Suppressor macrophage (primary cell): ENCODE data around the gene GATD1.

ENCODE experiments used
- DNase-seq, 4 experiments: peaks; one replicate each; pipeline ENCODE4 v3.0.0-alpha.2; 2020 to 2022

The GATD1 gene

DNA sequence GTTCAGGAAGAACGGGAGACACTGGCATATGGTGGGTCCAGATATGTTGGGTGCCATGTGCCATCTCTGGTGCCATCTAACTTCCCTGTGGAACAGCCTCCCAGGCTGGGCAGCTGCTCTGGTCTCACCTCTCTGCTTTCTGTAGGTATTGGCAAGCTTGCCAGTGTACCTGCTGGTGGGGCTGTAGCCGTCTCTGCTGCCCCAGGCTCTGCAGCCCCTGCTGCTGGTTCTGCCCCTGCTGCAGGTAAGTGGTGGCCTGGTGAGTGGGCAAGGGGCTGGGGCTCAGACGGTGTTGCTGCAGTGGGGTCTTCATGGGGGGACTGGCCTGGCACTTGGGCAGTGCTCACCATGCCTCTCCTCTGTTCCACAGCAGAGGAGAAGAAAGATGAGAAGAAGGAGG lies 35.1 kb upstream of the GATD1 start:
- DNase-seq: no peak

DNA sequence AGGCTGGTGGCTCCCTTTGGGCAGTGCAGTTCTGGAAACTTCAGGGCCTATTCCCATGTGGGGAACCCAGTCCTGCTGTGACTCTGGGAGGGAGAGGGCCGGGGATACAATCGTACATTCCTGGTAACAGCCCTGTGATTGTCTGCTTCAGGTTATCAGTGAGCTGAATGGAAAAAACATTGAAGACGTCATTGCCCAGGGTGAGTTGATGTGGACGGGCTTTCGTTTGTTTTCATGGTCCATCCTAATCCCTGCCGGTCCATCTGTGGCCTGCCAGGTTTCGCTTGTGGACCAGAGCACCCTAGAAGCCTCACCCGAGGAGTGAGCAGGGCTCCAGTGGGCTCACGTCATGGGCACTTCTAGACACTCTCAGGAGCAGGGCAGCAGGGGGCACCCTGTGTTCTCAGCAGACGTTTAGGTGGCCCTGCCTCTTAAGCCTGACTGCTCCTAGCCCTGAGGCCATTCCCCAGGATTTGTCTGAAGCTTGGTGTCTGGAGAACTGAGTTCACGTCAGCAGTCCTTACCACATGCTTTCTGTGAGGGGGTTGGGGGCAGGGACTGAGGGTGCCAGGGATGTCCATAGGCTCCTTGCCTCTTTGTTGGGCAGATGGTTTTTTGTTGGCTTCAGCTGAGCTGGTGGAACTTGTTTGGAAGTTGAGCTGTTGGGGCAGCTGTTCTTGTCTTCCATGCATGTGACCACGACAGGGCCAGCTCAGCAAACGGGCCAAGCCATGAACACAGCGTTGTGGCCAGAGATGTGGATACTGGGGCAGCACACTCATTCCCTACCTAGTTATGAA lies 34.4 kb upstream of the GATD1 start:
- DNase-seq: peak in 2 of 4 experiments; percentile 39 to 47

DNA sequence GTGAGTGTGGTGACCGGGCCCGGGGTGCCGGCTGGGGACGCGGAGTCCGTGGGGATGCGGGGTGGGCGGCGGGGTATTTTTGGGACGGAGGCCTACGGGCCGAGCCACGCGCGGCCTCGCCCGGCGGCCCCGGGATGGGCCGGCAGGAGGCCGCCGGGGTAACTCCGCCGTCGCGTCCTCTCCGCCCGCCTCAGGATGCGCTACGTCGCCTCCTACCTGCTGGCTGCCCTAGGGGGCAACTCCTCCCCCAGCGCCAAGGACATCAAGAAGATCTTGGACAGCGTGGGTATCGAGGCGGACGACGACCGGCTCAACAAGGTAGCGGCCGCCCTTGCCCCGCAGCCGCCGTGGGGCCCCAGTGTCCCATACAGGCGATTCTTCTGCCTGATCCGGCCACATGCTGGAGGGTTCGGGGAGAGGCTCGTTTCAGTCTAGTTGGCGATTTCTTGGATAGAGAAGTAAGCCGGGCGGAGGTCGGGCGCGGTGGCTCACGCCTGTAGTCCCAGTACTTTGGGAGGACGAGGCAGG lies 32.8 kb upstream of the GATD1 start:
- peak in 2 of 4 experiments; percentile 40 to 59 for DNase-seq

DNA sequence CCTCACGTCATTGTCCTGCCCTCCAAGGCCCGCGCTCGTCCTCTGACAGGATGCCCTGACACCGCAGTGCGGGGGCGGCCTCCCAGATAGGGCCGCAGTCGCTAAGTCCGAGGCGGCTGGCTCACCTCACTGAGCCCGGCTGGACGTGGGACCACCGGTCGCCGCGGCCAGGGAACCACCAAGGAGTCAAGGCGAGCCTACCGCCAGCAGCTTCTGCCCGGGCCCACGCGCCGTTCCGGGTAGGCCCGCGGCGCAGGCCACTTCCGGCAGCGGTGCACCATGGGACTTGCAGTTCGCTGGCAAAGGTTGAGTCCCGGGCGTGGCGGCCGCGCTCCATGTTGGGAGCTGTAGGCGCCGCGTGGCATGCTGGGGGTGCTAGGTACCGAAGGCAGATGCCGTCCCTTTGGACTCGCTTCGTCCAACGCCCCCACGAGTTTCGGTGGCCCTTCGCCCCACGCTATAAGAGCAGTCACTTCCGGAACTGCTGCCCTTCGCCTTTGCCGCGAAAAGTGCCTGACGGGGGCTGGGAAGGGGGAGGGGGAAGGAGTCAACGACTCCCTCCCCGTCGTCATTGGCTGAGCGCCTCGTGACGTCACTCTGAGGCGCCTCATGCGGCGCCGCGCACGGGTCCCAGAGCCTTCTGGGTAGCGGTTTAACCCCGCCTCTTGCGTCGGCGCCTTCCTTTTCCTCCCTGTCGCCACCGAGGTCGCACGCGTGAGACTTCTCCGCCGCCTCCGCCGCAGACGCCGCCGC lies 32.2 kb upstream of the GATD1 start, which contains the start of gene RPLP2:
Gene RPLP2, plus strand, starts transcription at position 681 of the 753 bp plus-strand sequence. CDS start 268 bp downstream, outside the sequence.
- peak; percentile 99 for DNase-seq

DNA sequence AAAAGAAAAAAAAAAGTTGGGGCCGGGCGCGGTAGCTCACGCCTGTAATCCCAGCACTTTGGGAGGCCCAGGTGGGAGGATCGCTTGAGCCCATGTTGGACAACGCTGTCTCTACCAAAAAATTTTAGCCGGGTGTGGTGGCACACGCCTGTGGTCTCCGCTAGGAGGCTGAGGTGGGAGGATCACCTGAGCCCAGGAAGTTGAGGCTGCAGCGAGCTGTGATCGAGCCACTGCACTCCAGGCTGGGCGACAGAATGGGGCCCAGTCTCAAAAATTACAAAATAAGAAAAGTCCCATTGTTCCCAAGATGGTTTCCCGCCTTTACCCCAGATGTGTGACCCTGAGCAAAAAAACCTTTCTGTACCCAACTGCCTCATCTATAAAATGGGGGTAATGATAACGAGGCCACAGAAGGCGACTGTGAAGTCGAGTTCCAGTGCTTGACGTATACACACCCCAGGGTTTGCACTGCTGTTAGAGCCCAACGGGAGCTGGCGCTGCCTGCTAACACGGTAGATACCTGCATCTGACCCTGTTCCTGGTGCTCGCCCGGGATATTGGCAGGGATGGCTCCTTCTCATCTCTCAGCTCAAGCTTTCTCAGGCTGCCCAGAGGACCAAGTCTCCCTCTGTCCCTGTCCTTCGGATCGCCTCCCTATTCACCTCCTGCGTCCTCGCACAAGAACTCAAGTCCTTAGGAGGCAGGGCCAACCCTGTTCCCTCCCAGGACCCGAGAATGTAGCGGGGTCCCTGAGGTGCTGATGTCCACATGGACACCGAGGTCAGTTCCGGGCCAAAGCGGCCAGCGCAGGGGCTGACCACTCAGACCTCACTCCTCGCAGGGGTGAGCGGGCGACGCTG lies 31.4 kb upstream of the GATD1 start:
- no peak for DNase-seq

DNA sequence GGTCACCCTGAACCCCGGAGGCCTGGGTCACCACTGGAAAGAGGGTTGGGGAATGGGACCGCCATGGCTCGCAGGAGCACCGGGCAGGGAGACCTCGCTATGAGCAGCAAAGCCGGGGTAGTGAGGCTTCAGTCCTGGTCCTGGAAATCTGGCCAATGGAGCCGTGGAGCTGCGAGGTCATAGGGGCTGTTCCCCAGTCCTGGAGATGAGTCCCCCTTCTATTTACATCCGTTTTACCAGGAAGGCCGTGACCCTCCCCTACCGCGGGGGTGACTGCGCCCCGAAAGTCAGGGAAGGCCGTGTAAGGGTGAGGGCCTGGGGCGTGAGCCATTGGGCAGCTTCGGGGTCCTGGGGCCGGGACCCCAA lies 27.3 kb upstream of the GATD1 start:
- no peak for DNase-seq

DNA sequence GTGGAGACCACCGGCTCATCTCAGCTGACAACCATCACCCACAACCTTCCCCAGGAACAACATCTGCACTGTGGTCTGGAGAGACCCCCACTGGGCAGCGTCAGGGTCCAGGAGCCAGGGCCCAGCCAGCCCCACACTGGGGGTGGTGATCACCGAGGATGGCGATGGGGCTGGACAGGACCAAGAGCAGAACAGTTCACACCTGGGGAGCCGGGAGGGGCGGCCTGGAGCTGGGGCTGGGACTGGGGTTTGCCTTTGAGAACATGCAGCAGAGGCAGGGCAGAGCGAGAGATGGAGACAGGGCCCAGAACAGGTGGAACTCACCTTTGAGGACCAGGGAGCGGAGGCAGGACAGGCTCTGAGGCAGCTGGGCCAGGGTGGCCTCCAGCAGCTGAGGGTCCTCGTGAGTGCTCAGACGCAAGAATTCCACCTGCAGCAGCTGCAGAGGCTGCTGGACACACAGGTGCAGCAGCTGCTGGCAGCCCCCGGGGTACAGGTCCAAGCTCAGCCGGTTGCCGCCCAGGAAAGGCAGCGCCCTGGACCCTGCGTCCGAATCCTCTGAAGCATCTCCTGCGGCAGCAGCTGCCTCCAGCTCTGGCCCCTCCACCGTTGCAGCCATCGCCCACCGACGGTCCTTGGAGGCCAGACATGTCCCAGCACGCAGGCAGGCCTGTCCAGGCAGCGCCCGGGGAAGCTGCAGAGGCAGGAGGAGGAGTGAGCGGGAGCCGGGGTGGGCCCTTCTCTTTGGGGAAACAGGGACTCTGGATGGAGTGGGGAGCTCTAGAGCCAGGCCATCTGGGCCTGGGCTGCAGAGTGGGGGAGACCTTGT lies 26.7 kb upstream of the GATD1 start:
- peak in 1 of 4 experiments; percentile 23 for DNase-seq

DNA sequence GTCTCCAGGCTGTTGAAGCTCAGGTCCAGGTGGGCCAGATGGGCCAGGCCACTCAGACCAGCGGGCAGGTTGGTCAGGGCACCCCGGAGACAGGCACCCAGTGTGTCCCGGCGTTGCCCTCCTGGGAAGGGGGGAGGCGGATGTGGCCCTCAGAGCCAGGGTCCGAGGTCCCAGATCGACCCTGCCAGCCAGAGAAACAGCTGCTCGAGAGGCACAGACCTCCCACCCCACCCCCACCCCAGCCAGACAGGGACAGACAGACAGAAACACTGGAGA lies 26.1 kb upstream of the GATD1 start:
- no peak for DNase-seq

DNA sequence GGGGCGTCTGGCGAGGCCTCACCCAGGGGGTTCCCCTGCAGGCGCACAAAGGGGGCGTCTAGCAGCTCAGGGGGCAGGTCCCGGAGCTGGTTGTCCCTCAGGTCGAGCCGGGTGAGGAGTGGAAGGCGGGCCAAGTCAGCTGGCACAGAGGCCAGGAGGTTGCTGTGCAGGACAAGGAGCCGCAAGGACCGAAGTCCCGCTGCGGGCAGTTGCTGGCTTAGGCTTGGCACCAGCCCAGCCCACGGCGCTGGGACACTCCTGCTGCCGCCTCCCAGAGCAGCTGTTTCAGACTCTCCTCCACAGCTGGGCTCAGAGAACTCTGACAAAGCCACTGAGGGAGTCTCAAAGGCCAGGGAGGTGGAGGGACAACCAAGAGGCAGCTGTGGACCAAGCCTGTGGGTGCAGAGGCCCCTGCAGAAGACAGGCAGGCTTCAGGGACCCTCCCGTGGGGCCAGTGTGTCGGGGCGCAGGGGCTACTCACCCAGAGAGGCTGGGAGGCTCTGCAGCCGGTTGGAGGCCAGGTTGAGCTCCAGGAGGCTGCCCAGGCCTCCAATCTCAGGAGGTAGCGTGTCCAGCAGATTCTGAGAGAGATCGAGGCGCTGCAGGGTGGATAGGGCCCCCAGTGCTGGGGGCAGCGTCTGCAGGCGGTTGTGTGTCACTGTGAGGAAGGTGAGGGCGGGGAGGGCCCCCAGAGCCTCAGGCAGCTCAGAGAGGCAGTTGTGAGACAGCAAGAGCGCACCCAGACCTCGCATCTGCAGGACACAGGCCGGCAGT lies 25.6 kb upstream of the GATD1 start:
- no peak for DNase-seq

DNA sequence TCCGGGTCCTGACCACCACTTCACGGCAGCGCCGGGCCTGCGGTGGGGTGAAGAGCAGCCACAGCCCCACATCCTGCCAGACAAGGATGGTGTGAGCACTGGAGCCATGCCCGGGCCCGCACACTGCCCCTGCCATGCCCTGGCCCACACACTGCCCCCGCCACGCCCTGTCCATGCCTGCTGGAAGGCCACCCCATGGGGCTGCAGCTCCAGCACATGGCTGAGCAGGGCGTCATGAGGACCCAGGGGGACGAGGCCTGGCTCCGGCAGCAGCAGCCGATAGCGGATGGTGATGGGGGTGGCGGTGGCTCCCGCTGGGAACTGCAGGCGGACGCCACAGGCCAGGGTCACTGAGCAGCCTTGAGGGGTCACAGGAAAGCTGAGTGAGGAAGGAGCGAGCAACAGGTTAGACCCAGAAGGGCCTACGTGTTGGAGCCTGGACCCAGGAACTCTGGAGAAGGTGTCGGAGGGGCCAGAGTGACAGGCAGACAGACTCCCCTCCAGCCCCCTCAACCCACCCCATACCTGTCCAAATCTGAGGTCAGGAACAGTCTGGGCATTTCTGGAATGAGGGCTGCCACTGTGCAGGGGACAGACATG lies 24.8 kb upstream of the GATD1 start:
- no peak for DNase-seq

DNA sequence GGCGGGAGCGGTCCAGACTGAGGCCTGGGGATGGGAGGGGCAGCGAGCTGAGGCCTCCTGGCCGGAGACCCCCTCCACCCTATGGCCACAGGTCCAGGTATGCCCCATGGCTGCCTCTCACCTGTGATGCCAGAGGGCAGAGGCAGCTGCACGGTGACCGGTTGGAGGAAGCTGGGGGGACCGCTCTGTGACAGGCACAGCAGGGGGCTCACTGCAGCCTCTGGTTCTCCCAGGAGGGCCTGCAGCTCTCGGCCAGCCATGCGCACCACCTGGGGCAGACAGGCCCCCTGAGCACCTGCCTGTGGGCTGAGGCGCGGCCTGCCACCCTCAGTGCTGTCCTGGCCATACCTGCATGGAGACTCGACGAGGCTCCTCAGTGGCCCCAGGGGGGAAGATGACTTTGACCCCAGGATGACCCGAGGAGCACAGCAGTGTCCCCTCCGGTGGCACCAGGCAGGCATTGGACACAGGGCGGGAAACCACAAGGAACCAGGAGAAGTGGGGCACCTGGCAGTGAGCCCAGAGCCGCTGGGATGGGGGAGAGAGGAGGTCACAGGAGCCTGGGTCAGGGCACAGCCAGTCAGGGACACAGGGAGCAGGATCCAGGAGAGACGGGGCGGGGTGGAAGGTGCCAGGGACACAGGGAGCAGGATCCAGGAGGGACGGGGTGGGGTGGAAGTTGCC lies 24.0 kb upstream of the GATD1 start:
- no peak for DNase-seq

DNA sequence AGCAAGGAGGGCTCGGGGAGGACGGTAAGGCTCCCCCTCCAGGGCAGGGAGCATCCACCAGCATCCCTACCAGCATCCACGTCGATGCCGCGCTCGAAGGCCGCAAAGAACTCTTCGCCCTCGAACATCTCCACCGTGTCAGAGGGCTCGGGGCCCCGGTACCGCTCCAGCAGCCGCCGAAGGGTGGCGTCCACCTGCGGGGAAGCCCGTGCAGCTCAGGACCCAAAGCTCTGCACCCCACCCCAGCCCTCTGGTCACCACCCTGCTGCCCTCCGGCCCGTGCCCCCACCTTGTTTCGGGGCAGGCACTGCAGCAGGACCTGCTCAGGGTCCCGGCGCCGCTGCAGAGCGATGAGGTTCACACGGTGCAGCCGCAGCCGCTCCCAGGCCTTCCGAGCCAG lies 23.2 kb upstream of the GATD1 start:
- no peak for DNase-seq

DNA sequence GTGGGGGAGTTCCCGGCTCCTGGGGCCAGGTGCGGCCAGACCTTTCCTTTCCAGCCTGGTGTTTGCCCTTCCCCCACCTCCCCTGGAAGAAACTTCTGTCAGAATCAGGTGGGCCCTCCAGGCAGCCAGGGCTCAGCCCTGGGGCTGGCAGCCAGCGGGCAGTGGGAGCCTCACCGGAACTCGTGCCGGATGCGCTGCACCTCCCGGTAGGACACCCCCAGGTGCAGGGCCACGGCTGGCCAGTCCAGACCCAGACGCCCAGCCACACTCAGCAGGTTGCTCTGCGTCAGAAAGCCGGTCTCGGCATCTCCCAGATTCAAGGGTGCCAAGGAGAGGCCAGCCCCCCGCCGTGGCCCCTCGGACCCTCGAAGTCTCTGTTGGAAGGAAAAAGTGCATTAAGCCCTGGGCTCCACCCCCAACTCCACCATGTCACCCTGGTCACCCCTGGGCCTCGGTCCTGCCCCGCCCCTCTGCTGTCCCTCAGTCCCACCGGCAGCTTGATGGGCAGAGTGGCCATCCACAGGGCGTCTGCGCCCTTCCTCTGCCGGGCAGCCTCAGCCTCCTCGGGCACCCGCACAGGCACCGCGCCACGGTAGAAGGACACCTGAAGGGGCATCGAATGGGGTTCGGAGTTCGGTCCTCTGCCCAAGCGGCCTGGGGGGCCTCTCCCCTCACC lies 22.5 kb upstream of the GATD1 start:
- DNase-seq: no peak

DNA sequence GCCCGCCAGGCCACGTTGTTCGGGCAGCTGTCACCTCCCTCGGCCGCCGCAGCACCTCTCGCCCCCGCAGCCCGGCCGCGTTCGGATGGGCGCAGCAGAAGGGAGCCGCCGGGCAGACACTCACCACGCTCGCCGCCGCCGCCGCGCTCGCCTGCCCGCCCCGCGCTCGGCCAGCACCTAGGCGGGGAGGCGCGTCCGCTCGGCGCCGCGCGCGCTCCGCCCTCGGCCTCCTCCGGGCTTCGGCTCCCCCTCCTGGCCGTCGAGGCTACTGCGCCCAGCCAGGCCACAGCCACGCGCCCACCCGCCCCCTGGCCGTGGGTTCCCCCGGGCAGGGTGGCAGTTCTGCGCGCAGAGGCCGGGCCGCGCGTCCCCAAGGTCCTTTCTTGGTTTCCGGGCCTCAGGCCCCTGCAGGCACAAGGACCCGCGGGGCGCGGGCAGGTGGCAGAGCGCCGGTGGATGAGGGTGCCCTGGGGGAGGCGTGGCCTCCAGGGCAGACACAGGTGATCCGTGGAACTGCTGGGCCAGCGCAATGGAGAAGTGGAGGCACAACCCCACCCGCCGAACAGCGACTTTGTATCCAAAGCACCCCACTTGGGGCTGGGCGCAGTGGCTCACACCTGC lies 20.9 kb upstream of the GATD1 start, which contains the start of gene SLC25A22:
Gene SLC25A22, minus strand, starts transcription at position 189 of the 621 bp plus-strand sequence. CDS start 3,275 bp downstream, outside the sequence.
- peak; percentile 85 to 96 (median 90) for DNase-seq

DNA sequence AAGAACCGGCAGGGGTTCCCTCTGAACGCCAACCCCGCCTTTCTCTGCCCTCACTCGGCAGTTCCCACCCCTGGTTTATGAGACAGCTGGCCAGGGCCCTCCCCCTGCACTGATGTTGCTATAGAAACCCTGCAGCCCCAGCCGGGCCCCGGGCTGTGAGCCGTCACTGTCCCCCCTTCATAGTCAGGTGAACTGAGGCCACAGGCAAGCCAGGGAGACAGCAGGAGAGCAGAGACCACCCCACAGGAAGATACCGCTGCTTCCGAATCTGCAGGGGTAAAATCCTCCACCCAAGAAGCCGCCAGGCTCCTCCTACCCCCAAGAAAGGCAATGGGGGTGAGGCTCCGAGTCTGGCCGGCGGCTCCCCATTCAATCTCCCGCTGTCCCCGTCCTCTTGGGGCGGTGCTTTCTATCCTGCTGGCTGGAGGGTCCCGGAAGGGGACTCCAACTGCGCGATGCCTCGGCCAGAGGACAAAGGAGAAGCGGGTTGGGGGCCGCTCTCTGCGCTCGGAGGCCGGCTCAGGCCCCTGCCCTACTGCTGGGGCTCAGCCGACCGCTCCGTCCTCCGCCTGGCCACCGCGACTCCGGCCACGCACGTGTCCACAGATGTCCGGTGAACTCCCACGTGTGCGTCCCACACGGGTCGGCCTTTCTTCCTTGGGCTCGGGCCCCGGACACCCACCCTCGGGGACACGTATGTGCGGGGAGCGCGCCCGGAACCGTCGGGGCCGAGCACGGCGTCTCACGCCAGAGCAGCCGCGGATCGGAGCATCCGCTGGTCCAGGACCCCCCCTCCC lies 20.2 kb upstream of the GATD1 start:
- peak; percentile 63 to 85 (median 74) for DNase-seq

DNA sequence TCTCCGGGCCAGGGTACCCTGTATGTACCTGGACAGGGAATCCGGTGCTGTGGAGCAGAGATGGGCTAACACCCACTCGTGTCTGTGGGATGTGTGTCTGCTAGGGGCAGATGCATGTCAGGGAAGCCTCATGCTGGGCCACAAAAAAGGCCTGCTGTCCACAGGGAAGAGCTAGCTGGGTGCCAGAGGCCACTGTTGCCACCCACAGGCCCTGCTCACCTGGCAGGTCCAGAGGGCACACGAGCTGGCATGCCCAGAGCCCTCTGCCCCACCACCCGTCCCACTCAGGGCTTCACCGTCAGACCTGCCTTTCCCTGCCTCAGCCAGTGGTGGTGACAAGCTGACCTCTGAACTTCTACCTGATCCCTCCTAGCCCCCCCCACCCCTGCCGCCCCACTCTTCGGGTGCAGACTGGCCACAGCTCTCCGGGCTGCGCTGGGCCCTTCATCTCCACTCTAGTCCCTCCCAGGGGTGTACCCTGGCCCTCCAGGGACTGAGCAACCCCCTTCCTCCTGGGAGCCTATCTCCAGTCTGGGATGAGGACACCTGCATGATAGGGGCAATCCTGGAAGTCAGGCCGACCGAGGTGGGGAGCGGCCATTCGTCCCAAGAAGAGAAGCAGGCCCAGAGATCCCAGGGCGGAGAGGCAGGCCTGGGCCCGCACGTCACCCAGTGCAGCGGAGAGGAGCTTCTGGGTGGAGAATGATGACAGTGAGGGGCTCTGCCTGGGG lies 19.4 kb upstream of the GATD1 start:
- no peak for DNase-seq
